ENCODE results near the gene CASTOR2.
"Not testable (repeated sequence)": the region's sequence is repeated elsewhere in the genome, so short reads cannot be mapped to it uniquely, and the experiment has no call there.

DNA sequence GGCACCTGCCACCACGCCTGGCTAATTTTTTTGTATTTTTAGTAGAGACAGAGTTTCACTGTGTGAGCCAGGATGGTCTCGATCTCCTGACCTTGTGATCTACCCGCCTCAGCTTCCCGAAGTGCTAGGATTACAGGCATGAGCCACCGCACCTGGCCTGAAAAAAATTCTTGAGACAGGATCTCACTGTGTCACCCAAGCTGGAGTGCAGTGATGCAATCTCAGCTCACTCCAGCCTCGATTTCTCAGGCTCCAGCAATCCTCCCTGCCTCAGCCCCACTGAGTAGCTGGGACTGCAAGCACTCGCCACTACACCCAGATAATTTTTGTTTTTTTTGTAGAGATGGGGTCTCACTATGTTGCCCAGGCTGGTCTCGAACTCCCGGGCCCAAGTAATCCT lies 13.0 kb downstream of the CASTOR2 start:
- not testable (repeated sequence) for TF ChIP-seq PPARA (CRISPR knock-in tag; IDR thresholded peaks at IDR 0.05; ENCODE audit: borderline replicate concordance); BACH2 (CRISPR knock-in tag; IDR thresholded peaks at IDR 0.05; ENCODE audit: borderline replicate concordance); ESRRG (CRISPR knock-in tag; IDR thresholded peaks at IDR 0.05)
